Kidney (tissue), 14 donors: ENCODE measurements around the gene PLXDC1. TPM values are rescaled to one million over a fixed set of nuclear protein-coding genes. Genes with fewer than 3 reads are reported as not detected.

Experiments used
- DNase-seq, 5 donors: peaks; one replicate each; pipeline ENCODE4 v3.0.0-alpha.2; 2013 to 2020
- FAIRE-seq: peaks from 2 replicates; lab custom pipeline; 2012; peaks lifted over from hg19 to GRCh38; lab: Jason Lieb, UNC
- H3K27ac ChIP-seq, 2 donors: one replicate each; pipeline ENCODE4 v1.7.0; 2013; ENCODE audit warnings: low read depth in 2 of 2, low read length in 2 of 2, inconsistent platforms in 1 of 2
- H3K27me3 ChIP-seq: one replicate; pipeline ENCODE4 v1.7.1; 2013; ENCODE audit warnings: low read length, inconsistent platforms; ENCODE audit not compliant: control insufficient read depth, insufficient read depth
- H3K36me3 ChIP-seq, 3 donors: one replicate each; pipeline versions ENCODE4 v1.7.0 to v1.7.1; 2013; ENCODE audit warnings: low read length in 3 of 3, control low read depth in 1 of 3, inconsistent platforms in 1 of 3; ENCODE audit not compliant: insufficient read depth in 3 of 3, control insufficient read depth in 2 of 3
- H3K4me1 ChIP-seq, 3 donors: one replicate each; pipeline versions ENCODE4 v1.7.0 to v1.7.1; 2013; ENCODE audit warnings: low read length in 3 of 3, inconsistent platforms in 1 of 3, low read depth in 1 of 3; ENCODE audit not compliant: control insufficient read depth in 2 of 3, insufficient read depth in 2 of 3
- H3K4me3 ChIP-seq, 3 donors: one replicate each; pipeline versions ENCODE4 v1.7.0 to v1.8.1; 2013; ENCODE audit warnings: low read length in 3 of 3, control low read depth in 1 of 3, inconsistent platforms in 1 of 3
- H3K9ac ChIP-seq, 3 donors: one replicate each; pipeline versions ENCODE4 v1.7.0 to v1.7.1; 2013; ENCODE audit warnings: low read length in 3 of 3, control low read depth in 1 of 3, inconsistent platforms in 1 of 3
- H3K9me3 ChIP-seq, 3 donors: one replicate each; pipeline versions ENCODE4 v1.7.0 to v1.7.1; 2013; ENCODE audit warnings: low read length in 3 of 3, control low read depth in 1 of 3, inconsistent platforms in 1 of 3; ENCODE audit not compliant: control insufficient read depth in 2 of 3, insufficient read depth in 1 of 3
- intact Hi-C: fragments of 100-400 bp; cut with DNase I; formaldehyde crosslinking; loops from one replicate; pipeline ENCODE4 v1.11.1; 2022
- polyA plus RNA-seq: library from polyadenylated mRNA; stranded (reverse); fragments of 350-450 nt; fragmentation: Illumina TruSeq; extraction: RNeasy Lipid Tissue Mini Kit (QIAGEN cat#74804); gene quantifications from one replicate; pipeline ENCODE4 v1.2.3, GENCODE V29; 2014; ENCODE audit warnings: low read depth, low replicate concordance; ENCODE audit not compliant: insufficient read depth
- total RNA-seq: library from RNA; stranded (reverse); fragmentation: NEBNext Ultra II Directional; extraction: Animal tissue kit (Norgen Biotek cat#: 25700); gene quantifications from one replicate; pipeline ENCODE4 v1.2.1, GENCODE V29; 2021
- TF ChIP-seq, protein P1 (sequence below): IDR thresholded peaks from 3 replicates; pipeline ENCODE4 v1.5.1; 2012; ENCODE audit warnings: mild to moderate bottlenecking, moderate library complexity, borderline replicate concordance; ENCODE audit not compliant: insufficient read depth; ENCODE audit errors: extremely low read depth
- donor health status: control.
- donor health status: control.
- donor health status: control.
- donor health status: control.
- donor health status: control.
- donor health status: DM: yes; HTN: yes; CAD: no.
- donor health status: Normal renal cell carcinoma (clear cell type).

Gene PLXDC1
- total and polyA plus RNA-seq, 2 donors from 2014 or later: 4.5 to 11.1 TPM

- H3K4me3 ChIP-seq: no peak overlapping the region
- FAIRE-seq (no peak), DNase-seq (no peak)
- intact Hi-C loops: no loop called here
- no peaks in the 10 kb centered on the region for H3K9me3 ChIP-seq
- no peaks in the 10 kb centered on the region for H3K27me3 ChIP-seq
- H3K9ac ChIP-seq: no peak overlapping the region
- TF ChIP-seq, protein P1, sequence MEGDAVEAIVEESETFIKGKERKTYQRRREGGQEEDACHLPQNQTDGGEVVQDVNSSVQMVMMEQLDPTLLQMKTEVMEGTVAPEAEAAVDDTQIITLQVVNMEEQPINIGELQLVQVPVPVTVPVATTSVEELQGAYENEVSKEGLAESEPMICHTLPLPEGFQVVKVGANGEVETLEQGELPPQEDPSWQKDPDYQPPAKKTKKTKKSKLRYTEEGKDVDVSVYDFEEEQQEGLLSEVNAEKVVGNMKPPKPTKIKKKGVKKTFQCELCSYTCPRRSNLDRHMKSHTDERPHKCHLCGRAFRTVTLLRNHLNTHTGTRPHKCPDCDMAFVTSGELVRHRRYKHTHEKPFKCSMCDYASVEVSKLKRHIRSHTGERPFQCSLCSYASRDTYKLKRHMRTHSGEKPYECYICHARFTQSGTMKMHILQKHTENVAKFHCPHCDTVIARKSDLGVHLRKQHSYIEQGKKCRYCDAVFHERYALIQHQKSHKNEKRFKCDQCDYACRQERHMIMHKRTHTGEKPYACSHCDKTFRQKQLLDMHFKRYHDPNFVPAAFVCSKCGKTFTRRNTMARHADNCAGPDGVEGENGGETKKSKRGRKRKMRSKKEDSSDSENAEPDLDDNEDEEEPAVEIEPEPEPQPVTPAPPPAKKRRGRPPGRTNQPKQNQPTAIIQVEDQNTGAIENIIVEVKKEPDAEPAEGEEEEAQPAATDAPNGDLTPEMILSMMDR: no peak
- H3K36me3 ChIP-seq: no peaks in the 10 kb centered on the region
- peak overlapping the region in 1 of 2 donors; percentile 2 for H3K27ac ChIP-seq
- peaks cover 2 to 12% (median 5%) of the 10 kb centered on the region in 3 donors for H3K4me1 ChIP-seq
Measured at GRCh38 chr17:39097150-39097519, 54.3 kb downstream of the PLXDC1 start.

DNA sequence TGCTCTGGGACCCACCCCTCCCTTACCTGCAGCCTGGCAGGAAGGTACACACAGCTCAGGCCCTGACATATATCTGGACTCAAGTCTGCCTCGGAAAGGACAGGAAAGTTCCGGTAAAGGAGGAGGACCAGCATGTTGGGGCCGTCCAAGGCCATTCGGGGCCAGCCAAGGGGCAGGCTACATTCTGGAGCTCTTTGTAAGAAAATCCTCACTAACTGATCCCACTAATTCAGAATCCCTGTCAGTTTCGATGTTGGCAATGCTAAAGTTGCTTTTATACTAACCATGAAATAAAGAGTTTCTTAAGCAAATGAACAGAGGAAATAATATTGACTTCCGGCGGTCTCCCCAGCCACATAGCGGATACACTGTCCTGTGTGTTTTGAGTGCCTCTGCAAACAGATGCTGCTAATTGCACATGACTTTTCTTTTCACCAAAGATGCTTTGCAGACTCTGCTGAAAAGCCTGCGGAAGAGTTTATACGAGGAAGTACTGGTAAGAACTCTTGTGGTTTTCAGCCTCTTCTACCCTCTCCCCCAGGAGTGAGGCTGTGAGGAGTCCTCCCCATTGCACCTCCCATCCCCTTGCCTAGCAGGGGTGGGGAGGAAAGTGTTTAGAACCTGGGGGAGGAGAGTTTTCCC lies 54.8 kb downstream of the PLXDC1 start:
- intact Hi-C loops: no loop called here
- Histone ChIP-seq H3K4me3 (no peak overlapping the region), H3K27ac (peak overlapping the region; percentile 10 to 48), H3K36me3 (no peaks in the 10 kb centered on the region), H3K4me1 (peaks cover 2 to 12% (median 5%) of the 10 kb centered on the region in 3 donors), H3K9me3 (no peaks in the 10 kb centered on the region), H3K9ac (no peak overlapping the region), H3K27me3 (no peaks in the 10 kb centered on the region)
- FAIRE-seq (no peak), DNase-seq (peak in 1 of 5 donors; percentile 44)
- TF ChIP-seq, protein P1: no peak

DNA sequence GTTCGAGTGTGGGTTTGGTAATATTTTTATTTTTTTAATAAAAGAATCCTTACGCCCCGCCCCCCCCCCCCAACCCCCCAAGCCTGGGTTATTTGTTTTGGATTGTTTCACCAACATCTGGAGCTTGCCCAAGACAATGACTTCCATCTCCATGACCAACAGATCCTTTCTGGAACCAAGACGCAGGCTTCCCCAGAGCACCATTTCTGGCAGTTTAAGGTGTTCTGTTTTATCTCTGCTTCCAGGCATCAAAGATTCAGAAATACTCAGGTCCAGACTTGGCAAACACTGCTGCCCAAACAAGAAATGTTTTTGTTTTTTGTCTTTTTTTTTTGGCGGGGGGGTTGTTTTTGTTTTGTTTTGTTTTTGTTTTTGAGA lies 56.1 kb downstream of the PLXDC1 start:
- TF ChIP-seq, protein P1: no peak
- no peak overlapping the region for H3K9ac ChIP-seq
- no peaks in the 10 kb centered on the region for H3K9me3 ChIP-seq
- peaks cover 2 to 15% (median 5%) of the 10 kb centered on the region in 3 donors for H3K4me1 ChIP-seq
- no peak overlapping the region for H3K4me3 ChIP-seq
- H3K27ac ChIP-seq: no peak overlapping the region
- no peaks in the 10 kb centered on the region for H3K27me3 ChIP-seq
- DNase-seq (no peak), FAIRE-seq (no peak)
- H3K36me3 ChIP-seq: no peaks in the 10 kb centered on the region
- intact Hi-C loops: no loop called here
